ENCODE results near the gene CTTNBP2NL. TPM values are rescaled to one million over a fixed set of nuclear protein-coding genes. Genes with fewer than 3 reads are reported as not detected.

Gene CTTNBP2NL
- total RNA-seq, 1 experiment from 2014 or later = 38.8 TPM

DNA sequence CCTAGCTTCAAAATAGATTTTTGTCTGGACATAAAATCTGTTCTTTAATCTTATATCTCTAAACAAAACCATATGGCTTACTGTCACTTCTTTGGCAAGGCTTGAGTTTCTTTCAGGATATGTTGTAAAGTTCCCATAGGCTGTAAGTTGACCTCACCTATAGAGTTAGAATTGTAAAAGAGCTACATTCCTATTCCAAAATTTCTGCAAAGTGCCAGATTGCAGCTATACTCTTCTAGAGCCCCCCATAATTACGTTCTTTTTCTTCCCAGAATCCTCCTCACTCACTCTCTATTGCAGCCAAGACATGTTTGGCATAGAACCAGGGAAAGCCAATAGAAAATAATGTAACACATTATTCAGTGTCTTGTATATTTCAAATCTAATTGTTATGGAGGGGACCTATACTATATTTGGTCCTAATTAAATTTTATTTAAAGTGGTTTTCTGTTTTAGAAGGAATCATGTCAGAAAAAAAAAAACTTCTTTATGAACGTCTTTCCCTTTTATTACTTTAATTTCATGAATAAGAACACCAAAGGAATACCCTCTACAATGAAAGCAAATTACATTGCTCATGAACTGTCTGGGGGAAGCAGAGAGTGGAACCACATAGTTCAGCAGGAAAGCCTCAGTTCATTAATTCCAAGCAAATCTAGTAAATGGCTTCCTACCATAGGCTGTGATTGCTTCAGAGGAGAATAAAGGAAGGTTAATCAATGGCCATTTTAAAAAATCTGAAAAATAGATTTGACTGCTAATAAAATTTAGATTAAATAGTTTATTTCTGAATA is 22.3 kb downstream of the CTTNBP2NL start:
- H3K23ac ChIP-seq (ENCODE audit: insufficient read length, low read depth, low read length) = no peak overlapping the region
- H3K18ac ChIP-seq (ENCODE audit: insufficient read length, low read depth, low read length) = no peak overlapping the region
- no peaks in the 10 kb centered on the region for H4K20me1 ChIP-seq (ENCODE audit: control insufficient read depth, insufficient read depth, insufficient read length)
- no peak for DNase-seq
- H2AK5ac ChIP-seq (ENCODE audit: insufficient read length, low read length) = no peak overlapping the region
- H2BK5ac ChIP-seq (ENCODE audit: insufficient read length, low read length) = no peak overlapping the region
- H3K27ac Mint-ChIP-seq = no peak overlapping the region
- no peak overlapping the region for H4K5ac ChIP-seq (ENCODE audit: insufficient read length, low read depth, low read length)
- H3K14ac ChIP-seq (ENCODE audit: insufficient read depth, low read length) = no peak overlapping the region
- no peak overlapping the region for H2BK12ac ChIP-seq (ENCODE audit: insufficient read length, low read depth, low read length)
- H3K27ac ChIP-seq (ENCODE audit: insufficient read length, low read depth, low read length) = no peak overlapping the region
- no peak overlapping the region for H2BK20ac ChIP-seq (ENCODE audit: low read depth, low read length, poor library complexity, severe bottlenecking)
- no peaks in the 10 kb centered on the region for H3K9me3 Mint-ChIP-seq
- no peak overlapping the region for H3K4me3 Mint-ChIP-seq
- H3K56ac ChIP-seq (ENCODE audit: insufficient read length, low read depth, low read length) = no peak overlapping the region
- WGBS (ENCODE audit: extremely low coverage, insufficient read length, low lambda C conversion rate) = no CpG with 5 or more reads among the region's 2 CpGs
- H3K23me2 ChIP-seq (ENCODE audit: insufficient read length, low read depth, low read length, poor library complexity, severe bottlenecking) = no peaks in the 10 kb centered on the region
- no peaks in the 10 kb centered on the region for H3K4me1 ChIP-seq (ENCODE audit: insufficient read depth, low read length)
- H2AFZ ChIP-seq (ENCODE audit: low read length) = no peak overlapping the region
- no peaks in the 10 kb centered on the region for H3K27me3 Mint-ChIP-seq (ENCODE audit: low read depth)
- TF ChIP-seq, protein P1, sequence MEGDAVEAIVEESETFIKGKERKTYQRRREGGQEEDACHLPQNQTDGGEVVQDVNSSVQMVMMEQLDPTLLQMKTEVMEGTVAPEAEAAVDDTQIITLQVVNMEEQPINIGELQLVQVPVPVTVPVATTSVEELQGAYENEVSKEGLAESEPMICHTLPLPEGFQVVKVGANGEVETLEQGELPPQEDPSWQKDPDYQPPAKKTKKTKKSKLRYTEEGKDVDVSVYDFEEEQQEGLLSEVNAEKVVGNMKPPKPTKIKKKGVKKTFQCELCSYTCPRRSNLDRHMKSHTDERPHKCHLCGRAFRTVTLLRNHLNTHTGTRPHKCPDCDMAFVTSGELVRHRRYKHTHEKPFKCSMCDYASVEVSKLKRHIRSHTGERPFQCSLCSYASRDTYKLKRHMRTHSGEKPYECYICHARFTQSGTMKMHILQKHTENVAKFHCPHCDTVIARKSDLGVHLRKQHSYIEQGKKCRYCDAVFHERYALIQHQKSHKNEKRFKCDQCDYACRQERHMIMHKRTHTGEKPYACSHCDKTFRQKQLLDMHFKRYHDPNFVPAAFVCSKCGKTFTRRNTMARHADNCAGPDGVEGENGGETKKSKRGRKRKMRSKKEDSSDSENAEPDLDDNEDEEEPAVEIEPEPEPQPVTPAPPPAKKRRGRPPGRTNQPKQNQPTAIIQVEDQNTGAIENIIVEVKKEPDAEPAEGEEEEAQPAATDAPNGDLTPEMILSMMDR (conservative IDR thresholded peaks at IDR 0.05) = no peak
- H3T11ph ChIP-seq (ENCODE audit: low read length) = no peak overlapping the region
- H3K27me3 ChIP-seq (ENCODE audit: insufficient read depth, low read length) = no peaks in the 10 kb centered on the region
- H3K4me2 ChIP-seq (ENCODE audit: insufficient read depth, insufficient read length, low read length) = no peak overlapping the region
- H4K91ac ChIP-seq (ENCODE audit: insufficient read length, low read depth, low read length) = no peak overlapping the region
- no peaks in the 10 kb centered on the region for H3K79me1 ChIP-seq (ENCODE audit: insufficient read depth, low read depth, low read length, poor library complexity, severe bottlenecking)
- H3K9ac ChIP-seq (ENCODE audit: extremely low read depth, insufficient read length, low read length) = no peak overlapping the region
- H2BK15ac ChIP-seq (ENCODE audit: low read depth, low read length) = no peak overlapping the region
- no peak overlapping the region for H4K8ac ChIP-seq (replicated peaks; ENCODE audit: insufficient read length, low read depth, low read length)
- H3K79me2 ChIP-seq (ENCODE audit: insufficient read depth, low read length) = no peaks in the 10 kb centered on the region
- no peaks in the 10 kb centered on the region for H3K4me1 Mint-ChIP-seq
- H3K4ac ChIP-seq (ENCODE audit: low read depth, low read length) = no peak overlapping the region
- no peaks in the 10 kb centered on the region for H3K9me3 ChIP-seq (ENCODE audit: control insufficient read depth, low read depth, low read length)
- no peak overlapping the region for H2BK120ac ChIP-seq (ENCODE audit: low read depth, low read length, poor library complexity, severe bottlenecking)
- peaks cover 23 to 62% (median 61%) of the 10 kb centered on the region in 3 experiments; a peak in 6 of 7 replicates for H3K36me3 Mint-ChIP-seq (ENCODE audit: insufficient read depth in 1 of 3, low read depth in 3 of 3)
